Adrenal gland (tissue), 5 donors: ENCODE measurements around the gene LPIN1.

Source experiments
- CTCF ChIP-seq, 6 experiments: fragments of 450-650 bp in 4 of 6; fragments of 200-600 bp in 2 of 6; sonication (generic) in 1 of 6; IDR thresholded peaks; 1 replicate in 5 of 6; 2 replicates in 1 of 6; pipeline versions ENCODE4 v1.5.1 to v1.8.0; 2016 to 2021; ENCODE audit warnings: antibody characterized with exemption in 6 of 6, mild to moderate bottlenecking in 2 of 6, moderate library complexity in 1 of 6
- POLR2A ChIP-seq, 2 donors: fragments of 450-650 bp; IDR thresholded peaks; one replicate each; pipeline ENCODE4 v1.6.1; 2017; ENCODE audit warnings: antibody characterized with exemption in 2 of 2, mild to moderate bottlenecking in 2 of 2, moderate library complexity in 1 of 2
- donor health status: DM: no; HTN: no; CAD: no.

- TF ChIP-seq CTCF (IDR thresholded peaks at IDR 0.05) (no peak), POLR2A (IDR thresholded peaks at IDR 0.05) (no peak)
These were observed 66.2 kb downstream of the LPIN1 start for GRCh38 chr2:11812466-11813248.
